Measurements from ENCODE around the gene GHRH.

Gene GHRH

DNA sequence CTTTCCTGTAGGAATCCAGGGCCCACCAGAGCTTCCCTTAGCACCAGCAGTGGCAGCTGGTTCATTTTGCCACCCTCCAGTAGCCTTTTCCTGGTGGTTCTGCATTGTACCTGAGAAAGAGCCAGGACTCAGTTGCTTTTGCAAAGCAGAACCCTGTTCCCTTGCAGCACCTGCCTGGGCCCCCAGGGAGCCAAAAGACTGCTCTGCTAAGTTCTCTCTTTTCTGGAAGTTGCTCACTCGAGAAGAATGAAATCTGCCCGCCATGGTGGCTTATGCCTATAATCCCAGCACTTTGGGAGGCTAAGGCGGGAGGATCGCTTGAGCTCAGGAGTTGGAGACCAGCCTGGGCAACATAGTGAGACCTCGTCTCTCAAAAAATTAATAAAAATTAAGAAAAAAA lies 24.0 kb downstream of the GHRH start:
- no peak for DNase-seq (ENCODE audit: low read depth in 2 of 2)

DNA sequence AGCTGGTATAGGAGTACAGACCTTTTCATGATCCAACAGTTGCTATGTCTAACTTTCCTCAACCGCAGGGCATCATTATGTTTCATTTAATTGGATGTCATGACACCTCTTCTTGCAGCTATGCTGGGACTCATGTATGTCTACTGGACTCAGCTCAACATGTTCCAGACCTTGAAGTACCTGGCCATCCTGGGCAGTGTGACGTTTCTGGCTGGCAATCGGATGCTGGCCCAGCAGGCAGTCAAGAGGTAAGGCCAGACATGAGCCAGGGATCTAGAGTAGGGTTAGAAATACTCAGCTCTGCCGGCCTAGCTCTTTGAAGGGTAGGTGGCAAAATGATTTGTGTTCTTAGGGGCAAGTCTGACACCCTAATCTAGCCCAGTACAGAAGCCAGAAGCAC lies 25.2 kb downstream of the GHRH start:
- no peak for DNase-seq (ENCODE audit: low read depth in 2 of 2)

DNA sequence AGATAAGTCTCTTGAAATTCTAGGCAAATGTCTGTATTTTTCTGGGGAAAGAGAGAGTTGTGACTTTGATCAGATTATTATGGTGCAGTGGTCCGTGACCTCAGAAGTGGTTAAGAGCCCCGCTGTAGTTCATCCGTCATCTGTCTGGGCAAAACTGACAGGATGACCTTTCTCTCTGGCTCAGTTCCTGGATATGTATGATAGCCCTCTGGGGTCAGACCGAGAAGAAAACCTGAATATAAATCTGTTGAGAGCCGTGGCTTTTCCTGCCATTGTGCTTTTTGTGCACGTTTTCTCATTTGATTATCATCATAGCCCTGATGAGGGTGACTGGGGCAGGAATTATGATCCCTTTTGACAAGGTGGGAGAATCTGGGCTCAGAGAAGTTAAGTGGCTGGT lies 26.5 kb downstream of the GHRH start:
- DNase-seq (ENCODE audit: low read depth in 2 of 2), result no peak

GRCh38 chr20:37234254-37234581 lies 27.4 kb downstream of the GHRH start:
- no peak for DNase-seq (ENCODE audit: low read depth in 2 of 2)

- DNase-seq (ENCODE audit: low read depth in 2 of 2), result no peak
Observed at GRCh38 chr20:37233548-37234253, 27.9 kb downstream of the GHRH start.

GRCh38 chr20:37231947-37232630 lies 29.5 kb downstream of the GHRH start:
- DNase-seq (ENCODE audit: low read depth in 2 of 2), result no peak

- no peak for DNase-seq (ENCODE audit: low read depth in 2 of 2)
Observed at GRCh38 chr20:37230200-37230599, 31.4 kb downstream of the GHRH start.

DNA sequence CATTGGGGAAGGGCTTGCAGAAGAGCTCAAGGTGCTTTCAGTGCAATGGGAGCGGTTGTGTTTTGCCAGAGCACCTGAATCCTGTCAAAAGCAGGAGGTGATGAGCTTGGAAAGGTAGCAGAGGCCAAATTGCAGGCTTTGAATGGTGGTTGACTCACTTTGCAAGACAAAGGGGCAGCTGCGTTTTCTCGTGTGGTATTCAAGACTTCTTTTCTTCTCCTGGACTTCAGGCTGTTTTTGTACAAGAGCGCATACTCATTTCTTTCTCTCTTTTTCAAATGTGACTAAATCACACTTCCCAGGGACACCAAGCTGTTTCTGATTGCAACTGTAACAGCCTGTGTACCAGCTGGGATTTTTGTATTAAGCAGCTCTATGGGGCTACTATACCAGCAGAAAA lies 32.3 kb downstream of the GHRH start:
- DNase-seq (ENCODE audit: low read depth in 2 of 2), result no peak

DNA sequence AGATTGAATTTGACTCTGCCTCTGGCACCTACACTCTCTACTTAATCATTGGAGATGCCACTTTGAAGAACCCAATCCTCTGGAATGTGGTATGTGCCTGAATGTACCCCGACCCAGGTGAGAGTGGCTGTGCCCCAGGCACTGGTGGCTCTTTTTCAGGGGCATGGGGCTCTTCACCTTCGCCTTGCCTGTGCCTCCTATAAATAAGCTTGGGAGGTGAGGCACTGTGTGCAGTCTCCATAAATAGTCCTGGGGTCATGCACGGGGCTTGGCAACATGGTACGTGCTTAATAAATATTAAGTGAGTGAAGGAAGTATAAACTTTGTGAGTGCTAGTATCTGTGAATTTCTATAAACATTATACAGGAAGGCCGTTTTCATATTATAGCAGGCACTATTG lies 33.0 kb downstream of the GHRH start:
- DNase-seq (ENCODE audit: low read depth in 2 of 2), result no peak

GRCh38 chr20:37228082-37228481 lies 33.5 kb downstream of the GHRH start:
- DNase-seq (ENCODE audit: low read depth in 2 of 2), result no peak

DNA sequence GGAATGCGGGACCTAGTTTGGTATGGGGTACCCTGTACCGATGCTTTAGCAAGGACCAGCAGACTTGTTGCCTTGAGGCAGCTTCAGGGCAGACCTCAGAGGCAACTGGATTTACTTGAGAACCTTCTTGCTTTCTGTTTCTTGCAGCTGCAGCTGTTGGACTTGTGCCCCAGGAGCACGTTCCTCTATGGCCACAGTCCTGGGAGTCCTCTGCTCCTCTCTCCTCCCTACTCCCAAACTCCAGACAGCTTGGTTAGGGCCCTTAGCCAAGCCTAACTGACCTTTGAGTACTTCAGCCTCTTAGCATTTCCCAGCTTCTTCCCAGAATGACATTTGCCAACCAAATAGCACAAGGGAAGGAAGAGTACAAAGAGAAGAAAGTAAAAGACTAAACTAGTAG lies 34.7 kb downstream of the GHRH start:
- DNase-seq (ENCODE audit: low read depth in 2 of 2), result no peak

DNA sequence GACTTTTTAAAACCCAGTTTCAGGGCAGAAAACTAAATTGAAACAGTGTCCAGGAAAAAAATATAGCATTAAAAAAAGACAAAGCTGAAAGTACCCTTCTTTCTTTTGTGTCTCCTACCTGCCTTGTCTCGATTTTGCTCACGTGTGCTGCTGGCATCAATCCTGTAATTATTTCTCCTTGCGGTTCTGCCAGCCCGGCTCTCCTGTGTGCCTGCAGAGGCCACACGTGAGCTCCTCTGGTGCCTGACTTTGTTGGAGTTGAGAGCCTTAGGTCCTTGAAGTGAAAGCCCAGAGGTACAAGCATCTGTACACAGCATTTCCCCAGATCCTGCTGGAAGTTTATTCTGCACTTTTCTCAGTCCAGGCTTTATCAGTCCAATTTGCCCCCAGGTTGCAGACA lies 36.5 kb downstream of the GHRH start:
- DNase-seq (ENCODE audit: low read depth in 2 of 2), result no peak

GRCh38 chr20:37223053-37223452 lies 38.6 kb downstream of the GHRH start:
- DNase-seq (ENCODE audit: low read depth in 2 of 2), result no peak

GRCh38 chr20:37222086-37222485 lies 39.5 kb downstream of the GHRH start:
- DNase-seq (ENCODE audit: low read depth in 2 of 2), result no peak

DNA sequence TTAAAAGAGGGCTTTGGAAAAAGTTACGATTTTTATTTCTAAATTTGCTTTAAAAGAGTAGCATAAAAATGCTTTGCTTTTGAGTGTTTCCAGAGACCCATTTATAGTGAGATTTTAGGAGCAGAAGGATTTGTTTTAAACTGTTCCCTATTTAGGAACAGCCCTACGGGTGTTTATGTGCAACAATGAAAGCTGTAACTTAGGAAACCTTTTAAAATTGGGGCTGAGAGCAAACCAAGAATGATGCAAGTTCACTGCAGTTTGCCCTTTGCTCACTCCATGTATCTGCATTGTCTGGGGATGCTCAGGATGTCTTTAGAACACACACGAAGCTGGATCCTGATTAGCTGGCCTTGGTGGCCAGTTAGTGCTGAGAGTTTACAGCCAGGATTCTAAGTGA lies 40.9 kb downstream of the GHRH start:
- DNase-seq (ENCODE audit: low read depth in 2 of 2), result no peak

- DNase-seq (ENCODE audit: low read depth in 2 of 2), result no peak
Observed at GRCh38 chr20:37219751-37220668, 41.6 kb downstream of the GHRH start.

- no peak for DNase-seq (ENCODE audit: low read depth in 2 of 2)
Observed at GRCh38 chr20:37218976-37219375, 42.6 kb downstream of the GHRH start.

DNA sequence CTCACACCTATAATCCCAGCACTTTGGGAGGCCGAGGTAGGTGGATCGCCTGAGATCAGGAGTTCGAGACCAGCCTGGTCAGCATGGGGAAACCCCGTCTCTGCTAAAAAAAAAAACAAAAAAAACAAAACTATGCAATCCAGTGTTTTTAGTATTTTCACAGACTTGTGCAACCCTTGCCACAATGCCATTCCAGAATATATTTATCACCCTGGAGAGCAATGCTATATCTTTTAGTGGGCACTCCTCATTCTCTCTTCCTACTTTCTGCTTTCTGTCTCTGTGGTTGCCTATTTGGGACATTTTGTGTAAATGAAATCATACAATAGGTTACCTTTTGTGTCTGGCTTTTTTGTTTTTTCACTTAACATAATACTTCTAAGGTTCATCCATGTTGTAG lies 43.2 kb downstream of the GHRH start:
- DNase-seq (ENCODE audit: low read depth in 2 of 2), result no peak

DNA sequence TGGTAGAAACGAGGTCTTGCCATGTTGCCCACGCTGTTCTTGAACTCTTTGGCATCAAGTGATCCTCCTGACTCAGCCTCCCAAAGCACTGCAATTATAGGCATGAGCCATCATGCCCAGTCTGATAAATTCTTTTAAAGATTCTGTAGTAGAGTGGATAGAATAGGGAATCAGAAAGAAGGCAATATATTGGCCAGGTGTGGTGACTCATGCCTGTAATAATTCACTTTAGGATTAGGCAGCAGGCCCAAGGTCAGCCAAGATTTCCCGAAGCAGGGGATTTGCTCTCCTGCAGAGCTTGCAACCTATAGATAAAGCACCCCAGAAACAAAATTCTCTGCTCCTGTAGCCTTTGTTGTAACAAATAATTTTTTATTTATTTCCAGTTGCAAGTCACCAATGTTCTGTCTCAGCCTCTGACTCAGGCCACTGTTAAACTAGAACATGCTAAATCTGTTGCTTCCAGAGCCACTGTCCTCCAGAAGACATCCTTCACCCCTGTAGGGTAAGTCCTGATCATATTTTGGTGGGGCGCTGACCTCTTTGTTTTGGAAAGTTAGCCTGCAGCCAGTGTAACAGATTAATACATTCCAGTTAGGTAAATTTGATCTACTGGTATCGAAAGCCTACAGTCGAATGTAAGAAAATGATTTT lies 51.8 kb downstream of the GHRH start:
- no peak for DNase-seq (ENCODE audit: low read depth in 2 of 2)

DNA sequence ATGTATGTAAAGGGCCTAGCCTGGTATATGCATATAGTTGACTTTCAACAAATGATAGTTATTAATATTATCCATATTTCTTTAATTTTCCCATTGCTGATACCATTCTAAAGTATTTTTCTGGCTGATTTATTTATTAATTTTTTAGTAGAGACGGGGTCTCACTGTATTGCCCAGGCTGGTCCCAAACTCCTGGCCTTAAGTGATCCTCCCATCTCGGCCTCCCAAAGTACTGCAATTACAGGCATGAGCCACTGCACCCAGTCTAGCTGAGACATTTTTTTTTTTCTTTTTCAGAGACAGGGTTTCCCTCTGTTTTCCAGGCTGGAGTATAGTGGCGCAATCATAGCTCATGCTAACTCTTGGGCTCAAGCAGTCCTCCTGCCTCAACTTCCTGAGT lies 52.4 kb downstream of the GHRH start:
- no peak for DNase-seq (ENCODE audit: low read depth in 2 of 2)

GRCh38 chr20:37207171-37207570 lies 54.4 kb downstream of the GHRH start:
- no peak for DNase-seq (ENCODE audit: low read depth in 2 of 2)

GRCh38 chr20:37205794-37206193 lies 55.8 kb downstream of the GHRH start:
- DNase-seq (ENCODE audit: low read depth in 2 of 2), result no peak

Data from stimulated activated CD8-positive, alpha-beta memory T cell treated with anti-CD3 and anti-CD28 coated beads, Interleukin-7, amount 100 ng/mL, for 4 hours (primary cell).